GM20000 (cell line): Measurements from ENCODE around the gene EVL.

ENCODE experiments used
- DNase-seq: peaks from one replicate; pipeline ENCODE4 v3.0.0; 2012; ENCODE audit warnings: low spot score
- TF ChIP-seq, protein P1 (sequence below): IDR thresholded peaks from 2 replicates; pipeline ENCODE4 v1.5.1; 2012; ENCODE audit warnings: mild to moderate bottlenecking, control low read depth; ENCODE audit errors: extremely low read depth, missing control alignments

The EVL gene

DNA sequence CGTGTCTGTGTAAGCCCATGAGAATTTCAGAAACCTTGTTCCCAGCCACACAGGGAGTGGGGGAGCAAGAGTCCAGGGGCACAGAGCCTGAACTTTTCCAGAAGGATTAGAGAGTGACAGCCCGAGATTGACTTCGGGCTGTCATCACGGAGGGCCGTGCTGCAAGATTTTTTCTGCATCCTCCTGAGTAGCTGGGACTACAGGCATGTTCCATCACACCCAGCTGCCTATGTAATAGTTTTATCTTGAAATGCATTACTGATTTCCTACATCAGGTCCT, 14.4 kb downstream of the EVL start:
- TF ChIP-seq, protein P1, sequence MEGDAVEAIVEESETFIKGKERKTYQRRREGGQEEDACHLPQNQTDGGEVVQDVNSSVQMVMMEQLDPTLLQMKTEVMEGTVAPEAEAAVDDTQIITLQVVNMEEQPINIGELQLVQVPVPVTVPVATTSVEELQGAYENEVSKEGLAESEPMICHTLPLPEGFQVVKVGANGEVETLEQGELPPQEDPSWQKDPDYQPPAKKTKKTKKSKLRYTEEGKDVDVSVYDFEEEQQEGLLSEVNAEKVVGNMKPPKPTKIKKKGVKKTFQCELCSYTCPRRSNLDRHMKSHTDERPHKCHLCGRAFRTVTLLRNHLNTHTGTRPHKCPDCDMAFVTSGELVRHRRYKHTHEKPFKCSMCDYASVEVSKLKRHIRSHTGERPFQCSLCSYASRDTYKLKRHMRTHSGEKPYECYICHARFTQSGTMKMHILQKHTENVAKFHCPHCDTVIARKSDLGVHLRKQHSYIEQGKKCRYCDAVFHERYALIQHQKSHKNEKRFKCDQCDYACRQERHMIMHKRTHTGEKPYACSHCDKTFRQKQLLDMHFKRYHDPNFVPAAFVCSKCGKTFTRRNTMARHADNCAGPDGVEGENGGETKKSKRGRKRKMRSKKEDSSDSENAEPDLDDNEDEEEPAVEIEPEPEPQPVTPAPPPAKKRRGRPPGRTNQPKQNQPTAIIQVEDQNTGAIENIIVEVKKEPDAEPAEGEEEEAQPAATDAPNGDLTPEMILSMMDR, result no peak
- DNase-seq, result no peak

DNA sequence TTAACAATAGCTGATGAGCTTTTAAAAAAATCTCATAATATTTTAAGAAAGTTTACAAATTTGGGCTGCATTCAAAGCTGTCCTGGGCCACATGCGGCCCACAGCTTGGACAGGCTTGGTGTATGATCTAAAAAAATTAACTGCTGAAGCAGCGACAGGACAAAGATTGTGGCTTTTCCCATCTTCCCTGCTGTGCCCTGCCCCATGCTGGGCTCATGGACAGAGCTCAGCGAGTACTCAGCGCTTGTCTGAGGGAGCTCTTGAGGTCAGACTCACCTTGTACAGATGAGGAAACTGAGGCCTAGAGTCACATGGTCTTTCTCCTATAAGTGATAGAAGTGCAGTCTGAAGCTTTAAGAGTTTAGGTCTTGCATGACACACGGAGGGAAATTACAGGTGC, 15.0 kb downstream of the EVL start:
- TF ChIP-seq, protein P1, result no peak
- no peak for DNase-seq

DNA sequence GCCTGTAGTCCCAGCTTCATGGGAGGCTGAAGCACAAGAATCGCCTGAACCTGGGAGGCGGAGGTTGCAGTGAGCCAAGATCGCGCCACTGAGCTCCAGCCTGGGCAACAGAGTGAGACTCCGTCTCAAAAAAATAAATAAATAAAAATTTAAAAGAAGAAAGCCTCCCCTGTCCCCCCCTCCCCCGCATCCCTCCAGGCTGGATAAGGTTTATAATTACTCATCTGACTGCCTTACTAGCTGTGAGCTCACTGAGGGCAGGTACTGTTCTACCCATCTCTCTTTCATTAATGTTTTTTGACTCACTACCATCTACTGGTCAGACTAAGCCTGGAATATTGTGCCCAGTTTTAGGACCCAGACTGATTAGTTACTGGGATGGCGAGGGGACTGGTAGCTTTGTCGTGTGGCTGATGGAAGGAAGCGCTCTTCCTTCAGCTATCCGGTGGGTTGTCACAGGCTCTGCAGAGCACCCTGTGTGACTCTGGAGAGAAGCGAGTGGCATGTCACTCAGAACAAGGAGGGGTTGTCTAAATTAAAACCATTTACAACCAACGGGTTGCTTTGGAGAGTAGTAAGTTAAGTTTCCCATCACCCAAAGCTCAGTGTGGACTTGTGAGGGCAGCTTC, 16.9 kb downstream of the EVL start:
- TF ChIP-seq, protein P1, result no peak
- DNase-seq, result no peak

DNA sequence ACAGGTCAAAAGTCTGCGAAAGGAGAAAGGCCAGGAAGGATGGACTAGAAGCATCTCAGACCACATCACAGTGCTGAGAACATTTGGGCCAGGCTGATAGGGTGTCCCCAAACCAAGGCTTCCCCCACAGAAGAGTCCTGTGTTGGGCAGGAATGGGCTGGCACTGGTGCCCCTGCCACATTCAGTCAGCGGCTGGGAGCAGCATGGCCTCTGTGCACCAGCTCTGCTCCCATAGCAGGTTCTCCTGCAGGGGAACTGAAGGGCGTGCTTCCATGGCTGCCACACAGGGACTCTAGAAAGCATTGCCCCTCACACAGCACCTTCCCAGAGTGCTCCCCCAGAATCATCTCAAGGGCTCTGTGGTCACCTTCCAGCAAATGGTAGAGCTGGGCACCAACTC, 17.5 kb downstream of the EVL start:
- TF ChIP-seq, protein P1, result no peak
- DNase-seq, result no peak

DNA sequence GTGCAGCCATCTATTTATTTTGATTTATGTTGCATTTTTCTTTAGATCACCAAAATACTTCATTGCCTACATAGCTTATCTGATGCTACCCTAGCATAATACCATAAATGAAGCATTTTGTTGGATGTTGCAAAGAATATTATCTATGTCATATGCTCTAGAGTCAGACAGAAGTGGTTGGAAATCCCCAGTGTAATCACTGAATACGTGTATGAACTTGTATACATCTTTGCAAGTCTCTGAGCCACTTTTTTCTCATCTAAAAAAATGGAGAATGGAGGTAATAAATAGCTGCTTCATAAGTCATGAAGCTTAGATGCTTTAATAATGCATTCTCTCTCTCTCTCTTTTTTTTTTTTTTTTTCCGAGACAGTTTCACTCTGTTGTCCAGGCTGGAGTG, 18.5 kb downstream of the EVL start:
- DNase-seq, result no peak
- TF ChIP-seq, protein P1, result no peak

DNA sequence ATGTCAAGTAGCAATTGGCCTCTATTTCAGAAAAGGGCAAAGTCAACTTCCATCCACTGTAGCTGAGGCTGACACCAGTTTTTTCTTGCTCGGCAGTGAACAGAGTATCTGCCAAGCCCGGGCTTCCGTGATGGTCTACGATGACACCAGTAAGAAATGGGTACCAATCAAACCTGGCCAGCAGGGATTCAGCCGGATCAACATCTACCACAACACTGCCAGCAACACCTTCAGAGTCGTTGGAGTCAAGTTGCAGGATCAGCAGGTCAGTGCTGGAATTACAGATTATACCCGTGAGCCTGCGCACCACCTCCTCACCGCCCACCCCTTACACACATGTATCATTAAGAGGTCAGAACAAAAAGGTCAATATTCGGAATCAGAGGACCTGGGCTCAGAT, 19.4 kb downstream of the EVL start:
- no peak for DNase-seq
- TF ChIP-seq, protein P1, result no peak

DNA sequence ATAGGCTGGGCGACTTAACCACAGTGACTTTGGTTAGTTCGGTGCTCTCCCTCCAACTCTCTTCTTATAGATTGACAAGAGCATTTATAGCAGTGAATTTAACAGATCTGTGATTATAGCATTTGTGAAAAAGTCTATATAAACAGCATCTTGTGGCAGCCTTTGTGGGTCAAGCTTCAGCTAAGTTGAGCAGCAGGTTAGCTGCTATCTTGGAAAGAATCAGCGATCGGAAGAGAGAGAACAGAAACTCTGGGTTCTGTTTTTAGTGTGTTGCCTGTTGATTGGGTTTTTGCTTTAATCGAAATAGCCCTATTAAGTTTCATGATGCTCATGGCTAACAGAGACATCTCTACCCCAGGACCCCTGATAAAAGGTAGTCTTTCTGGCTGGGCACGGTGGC, 20.2 kb downstream of the EVL start:
- TF ChIP-seq, protein P1, result no peak
- no peak for DNase-seq
